Caki2 (cell line): ENCODE data around the gene DOLK. TPM values are rescaled to one million over a fixed set of nuclear protein-coding genes. Genes with fewer than 3 reads are reported as not detected.
"Not testable (repeated sequence)": the region's sequence is repeated elsewhere in the genome, so short reads cannot be mapped to it uniquely, and the experiment has no call there.

Experiments used
- DNase-seq: peaks from one replicate; pipeline ENCODE4 v3.0.0-alpha.2; 2015; ENCODE audit warnings: low read depth
- in situ Hi-C: cut with HindIII; loops from 2 replicates; pipeline ENCODE4 v1.10.0; 2016; ENCODE audit warnings: low sequenced_read_pairs, low pct_unique_long_range_greater_than_20kb, mixed read lengths
- total RNA-seq: library from RNA; depleted of rRNA; stranded (reverse); fragments of >200 nt; shearing (Covaris generic); gene quantifications from 2 replicates; pipeline ENCODE4 v1.2.3, GENCODE V29; 2014; ENCODE audit warnings: low replicate concordance; rRNA removed

Gene DOLK
- total RNA-seq, result 25.6 and 28.3 TPM in 2 replicates

DNA sequence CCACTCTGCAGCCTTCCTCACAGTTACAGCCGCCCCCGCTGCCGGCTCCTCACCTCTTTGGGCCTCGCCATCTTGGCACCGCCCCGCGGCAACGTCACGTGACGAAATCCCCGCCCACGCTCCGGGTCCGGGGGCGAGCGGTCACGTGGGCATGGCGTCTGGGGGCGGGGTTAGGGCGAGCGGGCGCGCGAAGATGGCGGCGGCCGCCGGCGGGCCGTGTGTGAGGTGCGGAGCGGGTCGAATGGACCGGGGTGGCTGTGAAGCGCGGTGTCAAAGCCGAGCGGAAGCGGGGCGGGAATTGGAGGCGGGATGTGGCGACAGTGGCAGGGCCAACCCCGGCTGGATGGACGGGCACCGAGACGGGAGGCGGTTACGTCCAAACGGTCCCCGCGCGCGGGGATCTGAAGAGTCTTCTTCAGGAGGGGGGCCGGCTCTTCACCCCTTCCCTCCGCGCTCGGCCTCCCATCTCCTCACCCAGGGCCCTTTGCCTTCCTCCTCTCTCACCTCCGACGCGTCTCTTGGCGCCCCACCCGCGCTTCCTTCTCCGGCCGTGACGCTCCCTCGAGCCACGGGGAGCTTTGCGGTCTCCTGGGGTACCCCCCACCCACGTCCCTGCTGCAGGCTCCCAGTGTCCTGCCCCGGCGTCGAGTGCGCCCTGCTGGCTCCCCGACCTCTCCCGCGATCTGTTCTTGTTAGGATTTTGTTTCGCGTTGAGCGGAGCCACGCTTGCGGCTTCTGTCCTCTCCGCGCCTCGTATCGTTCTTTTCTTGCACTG lies at the start of gene DOLK, which contains the start of gene NUP188:
Gene DOLK (minus strand): TSS at position 77 of the 775 bp plus-strand sequence. CDS start 300 bp downstream, outside the sequence.
Gene NUP188 (plus strand): TSS at position 173 of the 775 bp plus-strand sequence. CDS start 21 bp downstream, at position 194.
- DNase-seq, result peak; percentile 82
- in situ Hi-C loops, result no loop called here

GRCh38 chr9:128995791-128996190 lies 48.4 kb upstream of the DOLK start:
- no peak for DNase-seq
- in situ Hi-C loops, result no loop called here

- DNase-seq, result no peak
- in situ Hi-C loops, result no loop called here
Measured at GRCh38 chr9:128992995-128993394, 45.6 kb upstream of the DOLK start.

- DNase-seq, result no peak
Measured at GRCh38 chr9:128987805-128988204, 40.4 kb upstream of the DOLK start.

DNA sequence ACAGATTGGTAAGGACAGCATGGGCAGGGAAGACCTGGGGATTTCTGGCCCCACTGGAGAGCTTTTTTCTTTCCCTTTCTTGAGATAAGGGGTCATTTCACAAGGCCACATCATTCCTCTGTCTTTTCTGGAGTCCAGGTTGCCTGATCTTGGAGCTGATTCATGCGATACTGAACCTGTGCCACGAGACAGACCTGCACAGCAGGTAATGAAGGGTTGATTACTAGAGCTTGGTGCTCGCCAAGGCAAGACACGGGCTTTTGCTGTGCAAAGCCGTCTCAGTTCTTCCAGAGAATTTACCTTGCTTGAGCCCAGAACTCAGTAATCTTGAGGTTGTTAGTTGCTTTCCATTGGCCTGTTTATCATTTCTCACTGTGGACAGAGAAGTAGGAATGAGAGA lies 39.3 kb upstream of the DOLK start:
- DNase-seq, result no peak

More at GRCh38 chr9:128987805-128988204, 40.4 kb upstream of the DOLK start:
- in situ Hi-C loops, result no loop called here

GRCh38 chr9:128983536-128983935 lies 36.1 kb upstream of the DOLK start:
- no peak for DNase-seq
- in situ Hi-C loops, result no loop called here

More for the DNA sequence above, 39.3 kb upstream of the DOLK start:
- in situ Hi-C loops, result no loop called here

DNA sequence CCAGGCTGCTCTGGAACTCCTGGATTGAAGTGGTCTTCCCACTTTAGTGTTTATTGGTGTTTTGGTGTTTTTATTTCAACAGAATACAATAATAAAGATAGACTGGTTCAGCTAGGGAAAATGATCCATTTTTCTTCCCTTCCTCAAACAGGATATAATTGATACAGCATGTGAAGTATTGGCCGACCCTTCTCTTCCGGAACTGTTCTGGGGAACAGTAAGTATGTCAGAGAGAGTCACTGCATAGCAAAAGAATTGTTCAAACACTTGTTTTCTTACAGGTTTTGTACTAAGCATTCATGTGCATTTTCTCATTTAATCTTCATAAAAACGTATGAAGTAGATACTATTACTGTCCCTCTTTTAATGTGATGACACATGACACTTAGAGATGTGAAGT lies 31.7 kb upstream of the DOLK start:
- no peak for DNase-seq
- in situ Hi-C loops, result no loop called here

- no peak for DNase-seq
- in situ Hi-C loops, result no loop called here
Measured at GRCh38 chr9:128972956-128973355, 25.6 kb upstream of the DOLK start.

- no peak for DNase-seq
- in situ Hi-C loops, result no loop called here
Measured at GRCh38 chr9:128969491-128969890, 22.1 kb upstream of the DOLK start.

DNA sequence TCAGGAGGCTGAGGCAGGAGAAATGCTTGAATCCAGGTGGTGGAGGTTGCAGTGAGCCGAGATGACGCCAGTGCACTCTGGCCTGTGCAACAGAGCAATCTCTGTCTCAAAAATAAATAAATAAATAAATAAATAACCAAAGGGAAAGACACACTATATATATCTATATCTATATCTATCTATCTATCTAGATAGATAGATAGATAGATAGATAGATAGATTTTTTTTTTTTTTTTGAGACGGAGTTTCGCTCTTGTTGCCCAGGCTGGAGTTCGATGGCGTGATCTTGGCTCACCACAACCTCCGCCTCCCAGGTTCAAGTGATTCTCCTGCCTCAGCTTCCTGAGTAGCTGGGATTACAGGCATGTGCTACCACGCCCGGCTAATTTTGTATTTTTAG lies 14.0 kb upstream of the DOLK start:
- in situ Hi-C loops, DNase-seq: not testable (repeated sequence)

DNA sequence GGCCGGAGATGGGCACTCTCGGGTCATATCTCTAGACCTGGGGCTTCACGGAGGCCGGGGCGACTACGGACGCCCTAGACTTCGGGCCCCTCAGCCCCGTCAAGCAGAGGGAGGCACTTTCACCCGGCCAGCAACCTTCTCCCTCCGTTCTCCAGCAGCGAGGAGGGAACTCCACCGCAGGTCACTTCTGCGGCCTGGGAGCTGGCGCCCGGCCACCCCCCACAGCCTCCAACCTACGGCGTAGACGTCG lies 201 bp downstream of the DOLK start:
- in situ Hi-C loops, result no loop called here
- no peak for DNase-seq

GRCh38 chr9:128946571-128947276 lies 679 bp downstream of the DOLK start:
- in situ Hi-C loops, result no loop called here

DNA sequence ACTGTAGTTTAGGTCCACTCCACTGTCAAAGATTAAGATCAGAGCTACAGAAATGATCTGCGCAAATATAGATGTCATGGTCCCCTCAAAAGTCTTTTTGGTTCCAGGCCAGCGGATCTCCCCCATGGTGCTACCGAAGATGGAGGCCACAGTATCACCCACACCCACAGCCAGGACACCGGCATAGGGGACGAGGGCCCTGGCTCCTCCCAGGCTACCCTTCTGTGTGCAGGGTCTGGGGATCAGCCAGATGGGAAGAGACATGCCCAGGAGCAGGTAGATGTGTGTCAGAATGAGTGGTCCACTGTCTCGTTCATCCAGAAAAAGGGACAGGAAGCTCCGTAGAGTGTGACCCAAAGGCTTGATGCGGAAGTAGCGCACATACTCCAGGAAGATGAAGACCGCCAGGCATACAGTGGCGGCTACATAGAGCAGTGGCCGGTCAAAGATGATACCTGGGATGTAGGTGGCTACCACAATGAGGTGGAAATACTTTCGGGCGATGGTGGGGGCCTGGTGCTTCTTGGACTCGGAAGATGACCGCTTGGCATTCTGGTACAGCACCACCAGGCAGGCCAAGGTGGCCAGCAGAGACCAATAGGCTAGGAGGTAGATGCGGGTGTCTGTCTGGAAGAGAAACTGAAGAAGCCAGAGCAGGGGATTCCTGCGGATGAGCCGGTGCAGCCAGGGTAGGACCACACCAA lies 1.5 kb downstream of the DOLK start:
- in situ Hi-C loops, result no loop called here
- DNase-seq, result no peak

More at GRCh38 chr9:128946571-128947276, 679 bp downstream of the DOLK start:
- DNase-seq, result peak; percentile 5

DNA sequence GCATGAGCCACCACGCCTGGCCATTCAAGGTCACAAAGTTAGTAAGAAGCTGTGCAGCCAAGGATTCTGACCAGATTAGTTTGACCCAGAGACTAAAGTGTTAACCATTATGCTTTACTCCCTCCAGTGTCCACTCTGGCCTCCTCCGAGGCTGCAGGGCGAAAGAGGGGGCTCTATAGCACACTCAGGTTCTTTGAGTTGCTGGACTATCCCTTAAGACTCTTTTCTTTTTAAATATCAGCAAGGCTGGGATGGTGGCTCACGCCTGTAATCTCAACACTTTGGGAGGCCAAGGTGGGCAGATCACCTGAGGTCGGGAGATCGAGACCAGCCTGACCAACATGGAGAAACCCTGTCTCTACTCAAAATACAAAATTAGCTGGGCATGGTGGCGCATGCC lies 2.4 kb downstream of the DOLK start:
- in situ Hi-C loops, DNase-seq: not testable (repeated sequence)

- DNase-seq, result no peak
- in situ Hi-C loops, result no loop called here
Measured at GRCh38 chr9:128943832-128944620, 3.4 kb downstream of the DOLK start.

DNA sequence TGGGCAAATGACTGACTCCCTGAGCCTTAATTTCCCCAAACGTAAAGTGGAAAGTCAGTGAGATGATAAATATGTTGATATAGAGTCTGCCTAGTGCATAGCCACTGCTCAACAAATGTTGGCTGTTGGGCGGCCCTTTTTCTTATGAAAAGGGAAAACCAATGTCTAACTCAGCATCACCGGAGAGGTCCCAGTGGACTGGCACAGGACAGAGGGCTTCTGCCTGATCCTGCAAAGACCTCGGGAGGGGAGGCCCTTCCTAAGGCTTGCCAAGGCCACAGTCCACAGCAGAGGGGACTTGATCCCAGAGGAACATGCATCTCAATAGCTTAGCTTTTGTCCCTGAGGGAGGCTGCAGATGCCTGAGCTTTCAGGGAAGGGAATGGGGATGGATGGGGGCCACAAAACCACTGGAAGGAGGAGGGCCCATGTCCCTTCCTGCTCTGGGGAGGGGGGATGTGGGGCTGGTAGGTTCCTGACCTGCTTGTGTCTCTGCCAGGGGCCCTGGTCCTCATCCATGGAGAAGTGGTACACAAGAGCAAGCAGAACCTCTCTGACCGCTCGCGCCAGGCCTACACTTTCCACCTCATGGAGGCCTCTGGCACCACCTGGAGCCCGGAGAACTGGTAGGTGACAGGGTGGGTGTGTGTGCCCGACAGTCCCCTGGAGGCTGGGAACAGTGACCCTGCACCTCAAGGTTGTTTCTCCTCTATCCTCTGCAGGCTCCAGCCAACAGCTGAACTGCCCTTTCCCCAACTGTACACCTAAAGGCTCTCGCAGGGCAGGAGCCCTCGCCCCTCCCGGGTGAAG lies 6.3 kb downstream of the DOLK start:
- DNase-seq, result no peak
- in situ Hi-C loops, result no loop called here

GRCh38 chr9:128940271-128940921 lies 7.0 kb downstream of the DOLK start:
- in situ Hi-C loops, result no loop called here
- DNase-seq, result no peak
